ENCODE data around the gene STAG3.

DNA sequence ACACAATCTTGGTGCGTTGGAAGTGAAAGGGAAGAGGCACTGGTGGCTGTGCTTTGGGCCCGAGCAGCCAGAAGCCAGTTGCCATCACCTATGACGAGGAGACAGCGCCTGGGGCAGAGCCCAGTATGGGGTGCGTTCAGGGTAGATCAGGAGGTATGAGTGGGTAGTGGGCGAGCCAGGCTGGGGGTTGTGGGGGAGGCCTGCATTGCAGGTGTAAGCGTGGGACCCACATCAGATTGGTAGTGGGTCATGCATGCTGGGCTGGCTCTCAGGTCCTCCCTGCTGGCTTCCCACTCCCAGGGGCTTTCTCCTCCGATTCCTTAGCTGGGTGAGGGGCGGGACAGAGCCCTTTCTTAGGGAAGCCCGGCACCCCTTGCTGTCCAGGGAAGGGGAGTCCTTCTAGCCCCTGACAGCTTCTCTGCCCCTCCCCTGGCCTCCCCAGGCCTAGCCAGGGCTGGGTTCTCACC, 41.6 kb downstream of the STAG3 start:
- TF ChIP-seq, protein P1, sequence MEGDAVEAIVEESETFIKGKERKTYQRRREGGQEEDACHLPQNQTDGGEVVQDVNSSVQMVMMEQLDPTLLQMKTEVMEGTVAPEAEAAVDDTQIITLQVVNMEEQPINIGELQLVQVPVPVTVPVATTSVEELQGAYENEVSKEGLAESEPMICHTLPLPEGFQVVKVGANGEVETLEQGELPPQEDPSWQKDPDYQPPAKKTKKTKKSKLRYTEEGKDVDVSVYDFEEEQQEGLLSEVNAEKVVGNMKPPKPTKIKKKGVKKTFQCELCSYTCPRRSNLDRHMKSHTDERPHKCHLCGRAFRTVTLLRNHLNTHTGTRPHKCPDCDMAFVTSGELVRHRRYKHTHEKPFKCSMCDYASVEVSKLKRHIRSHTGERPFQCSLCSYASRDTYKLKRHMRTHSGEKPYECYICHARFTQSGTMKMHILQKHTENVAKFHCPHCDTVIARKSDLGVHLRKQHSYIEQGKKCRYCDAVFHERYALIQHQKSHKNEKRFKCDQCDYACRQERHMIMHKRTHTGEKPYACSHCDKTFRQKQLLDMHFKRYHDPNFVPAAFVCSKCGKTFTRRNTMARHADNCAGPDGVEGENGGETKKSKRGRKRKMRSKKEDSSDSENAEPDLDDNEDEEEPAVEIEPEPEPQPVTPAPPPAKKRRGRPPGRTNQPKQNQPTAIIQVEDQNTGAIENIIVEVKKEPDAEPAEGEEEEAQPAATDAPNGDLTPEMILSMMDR (IDR thresholded peaks at IDR 0.05; ENCODE audit: low read depth, low read length, poor library complexity, severe bottlenecking), result no peak
- no peak for TF ChIP-seq EZH2phosphoT487 (IDR thresholded peaks at IDR 0.05; ENCODE audit: borderline replicate concordance, low read length)

All from DOHH2 (cell line).